Measurements from ENCODE around the gene IMPDH1.

IMPDH1 gene

GRCh38 chr7:128424686-128425275 is 15.0 kb upstream of the IMPDH1 start:
- no peak overlapping the region for H3K27ac ChIP-seq
- no peak for DNase-seq (ENCODE audit: low spot score)
- no peak for TF ChIP-seq CTCF (conservative IDR thresholded peaks at IDR 0.05; ENCODE audit: low read depth)
- ChIA-PET CTCF (interaction anchor here (0.5 to 1.4 kb wide), 7 partner anchors 10 to 854 kb away, joined by 3 to 6 read pairs (median 5); partner anchors contain the start of gene IMPDH1), POLR2A (ENCODE audit: low non-redundant PET) (no interaction called here)

GRCh38 chr7:128422842-128423241 is 13.1 kb upstream of the IMPDH1 start:
- no peak overlapping the region for H3K27ac ChIP-seq
- DNase-seq (ENCODE audit: low spot score), result no peak
- CTCF ChIA-PET, result interaction anchor here (1.2 kb wide), 1 partner anchor 75 kb away, joined by 4 read pairs; no protein-coding TSS in a partner anchor
- POLR2A ChIA-PET (ENCODE audit: low non-redundant PET), result no interaction called here
- no peak for TF ChIP-seq CTCF (conservative IDR thresholded peaks at IDR 0.05; ENCODE audit: low read depth)

- POLR2A ChIA-PET (ENCODE audit: low non-redundant PET), result no interaction called here
These were observed 12.3 kb upstream of the IMPDH1 start for GRCh38 chr7:128422037-128422436.

GRCh38 chr7:128421384-128421783 is 11.6 kb upstream of the IMPDH1 start:
- CTCF ChIA-PET, result no interaction called here
- TF ChIP-seq CTCF (conservative IDR thresholded peaks at IDR 0.05; ENCODE audit: low read depth), result no peak
- POLR2A ChIA-PET (ENCODE audit: low non-redundant PET), result no interaction called here

More at GRCh38 chr7:128422037-128422436, 12.3 kb upstream of the IMPDH1 start:
- no peak for DNase-seq (ENCODE audit: low spot score)
- H3K27ac ChIP-seq, result no peak overlapping the region
- TF ChIP-seq CTCF (conservative IDR thresholded peaks at IDR 0.05; ENCODE audit: low read depth), result no peak
- CTCF ChIA-PET, result no interaction called here

GRCh38 chr7:128420773-128421172 is 11.0 kb upstream of the IMPDH1 start:
- ChIA-PET POLR2A (ENCODE audit: low non-redundant PET) (no interaction called here), CTCF (interaction anchor here (1.3 kb wide), 1 partner anchor 35 kb away, joined by 4 read pairs; the partner anchor contains the start of gene HILPDA)
- DNase-seq (ENCODE audit: low spot score), result no peak
- no peak overlapping the region for H3K27ac ChIP-seq
- no peak for TF ChIP-seq CTCF (conservative IDR thresholded peaks at IDR 0.05; ENCODE audit: low read depth)

More at GRCh38 chr7:128421384-128421783, 11.6 kb upstream of the IMPDH1 start:
- H3K27ac ChIP-seq, result no peak overlapping the region
- DNase-seq (ENCODE audit: low spot score), result no peak

GRCh38 chr7:128419257-128419656 is 9.5 kb upstream of the IMPDH1 start:
- CTCF ChIA-PET, result interaction anchor here (0.7 to 1.3 kb wide), 2 partner anchors 8 to 36 kb away, joined by 3 to 4 read pairs; partner anchors contain the start of gene HILPDA
- DNase-seq (ENCODE audit: low spot score), result no peak
- POLR2A ChIA-PET (ENCODE audit: low non-redundant PET), result no interaction called here
- TF ChIP-seq CTCF (conservative IDR thresholded peaks at IDR 0.05; ENCODE audit: low read depth), result no peak
- no peak overlapping the region for H3K27ac ChIP-seq
